Measurements from ENCODE around the gene DIAPH2.

DIAPH2 gene

DNA sequence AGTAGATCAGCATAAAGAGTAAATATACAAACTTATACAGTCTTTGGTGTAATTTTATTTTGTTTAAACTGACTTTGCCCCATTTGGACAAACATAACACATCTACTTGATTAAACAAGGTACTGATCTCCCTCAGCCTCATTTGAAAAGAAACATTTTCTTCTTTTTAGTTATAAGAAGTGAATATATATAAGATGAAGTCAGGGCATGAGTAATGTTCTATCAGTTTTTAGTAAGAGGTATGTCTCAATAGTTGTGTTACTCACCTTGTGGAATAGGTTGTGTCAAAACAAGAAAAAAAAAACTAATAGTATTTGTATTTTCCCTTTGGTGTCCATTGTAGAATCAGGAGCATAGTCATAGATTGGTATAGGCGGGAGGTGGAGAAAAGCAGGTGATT is 526.4 kb downstream of the DIAPH2 start (continued):
- TF ChIP-seq, protein P1, sequence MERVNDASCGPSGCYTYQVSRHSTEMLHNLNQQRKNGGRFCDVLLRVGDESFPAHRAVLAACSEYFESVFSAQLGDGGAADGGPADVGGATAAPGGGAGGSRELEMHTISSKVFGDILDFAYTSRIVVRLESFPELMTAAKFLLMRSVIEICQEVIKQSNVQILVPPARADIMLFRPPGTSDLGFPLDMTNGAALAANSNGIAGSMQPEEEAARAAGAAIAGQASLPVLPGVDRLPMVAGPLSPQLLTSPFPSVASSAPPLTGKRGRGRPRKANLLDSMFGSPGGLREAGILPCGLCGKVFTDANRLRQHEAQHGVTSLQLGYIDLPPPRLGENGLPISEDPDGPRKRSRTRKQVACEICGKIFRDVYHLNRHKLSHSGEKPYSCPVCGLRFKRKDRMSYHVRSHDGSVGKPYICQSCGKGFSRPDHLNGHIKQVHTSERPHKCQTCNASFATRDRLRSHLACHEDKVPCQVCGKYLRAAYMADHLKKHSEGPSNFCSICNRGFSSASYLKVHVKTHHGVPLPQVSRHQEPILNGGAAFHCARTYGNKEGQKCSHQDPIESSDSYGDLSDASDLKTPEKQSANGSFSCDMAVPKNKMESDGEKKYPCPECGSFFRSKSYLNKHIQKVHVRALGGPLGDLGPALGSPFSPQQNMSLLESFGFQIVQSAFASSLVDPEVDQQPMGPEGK (CRISPR knock-in tag; IDR thresholded peaks at IDR 0.05; ENCODE audit: borderline replicate concordance) = no peak
- TF ChIP-seq RARB (CRISPR knock-in tag; IDR thresholded peaks at IDR 0.05) = no peak

DNA sequence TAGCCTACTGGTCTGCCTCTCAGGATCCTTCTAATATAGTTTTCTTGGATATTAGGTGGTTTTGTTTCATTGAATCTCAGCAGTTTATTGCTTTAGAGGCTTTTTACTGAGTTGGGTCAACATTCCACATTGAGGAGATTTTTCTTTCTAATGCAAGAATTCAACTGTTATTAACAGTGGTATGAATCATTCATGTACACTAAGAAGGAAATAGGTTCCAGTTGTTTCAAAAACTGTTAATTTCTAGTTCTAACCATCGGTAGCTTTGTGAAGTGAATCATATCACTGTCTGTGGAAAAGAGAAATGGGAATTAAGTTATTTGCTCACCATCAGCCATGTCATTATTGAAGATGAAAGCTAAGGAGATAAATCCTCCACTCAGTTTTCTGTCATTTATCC is 530.5 kb downstream of the DIAPH2 start:
- TF ChIP-seq ISL1 (CRISPR knock-in tag; IDR thresholded peaks at IDR 0.05) (peak; percentile 21; the same call in 1 of the 2 replicates), ARNTL (CRISPR knock-in tag; IDR thresholded peaks at IDR 0.05; ENCODE audit: borderline replicate concordance, low read depth) (no peak)
- peak; percentile 65 for ATAC-seq

DNA sequence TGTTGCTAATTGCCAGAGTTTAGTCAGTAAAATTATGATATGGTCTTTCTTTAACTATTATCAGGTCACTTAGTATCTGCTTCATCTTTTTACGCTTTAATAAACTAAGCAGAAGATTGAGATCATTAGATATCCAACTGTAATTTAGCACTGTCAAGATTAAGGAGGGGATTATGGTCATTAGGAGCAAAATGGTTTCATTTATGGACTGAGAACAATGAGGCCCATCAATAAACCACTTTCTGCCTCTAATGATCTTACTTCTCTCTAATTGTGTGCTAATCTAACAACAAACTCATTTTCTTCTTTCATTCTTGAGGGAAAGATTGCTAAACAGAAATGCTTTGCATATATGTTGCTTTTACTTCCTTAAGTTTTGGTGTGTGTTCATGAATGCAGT is 539.5 kb downstream of the DIAPH2 start:
- ATAC-seq = no peak

More for the DNA sequence above, 539.5 kb downstream of the DIAPH2 start:
- TF ChIP-seq, protein P2, sequence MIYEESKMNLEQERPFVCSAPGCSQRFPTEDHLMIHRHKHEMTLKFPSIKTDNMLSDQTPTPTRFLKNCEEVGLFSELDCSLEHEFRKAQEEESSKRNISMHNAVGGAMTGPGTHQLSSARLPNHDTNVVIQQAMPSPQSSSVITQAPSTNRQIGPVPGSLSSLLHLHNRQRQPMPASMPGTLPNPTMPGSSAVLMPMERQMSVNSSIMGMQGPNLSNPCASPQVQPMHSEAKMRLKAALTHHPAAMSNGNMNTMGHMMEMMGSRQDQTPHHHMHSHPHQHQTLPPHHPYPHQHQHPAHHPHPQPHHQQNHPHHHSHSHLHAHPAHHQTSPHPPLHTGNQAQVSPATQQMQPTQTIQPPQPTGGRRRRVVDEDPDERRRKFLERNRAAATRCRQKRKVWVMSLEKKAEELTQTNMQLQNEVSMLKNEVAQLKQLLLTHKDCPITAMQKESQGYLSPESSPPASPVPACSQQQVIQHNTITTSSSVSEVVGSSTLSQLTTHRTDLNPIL (CRISPR knock-in tag; IDR thresholded peaks at IDR 0.05; ENCODE audit: low read depth) = no peak
- TF ChIP-seq ESRRG (CRISPR knock-in tag; IDR thresholded peaks at IDR 0.05) (no peak), ZC3H10 (CRISPR knock-in tag; IDR thresholded peaks at IDR 0.05) (no peak), BACH2 (CRISPR knock-in tag; IDR thresholded peaks at IDR 0.05; ENCODE audit: borderline replicate concordance) (no peak), OSR1 (CRISPR knock-in tag; IDR thresholded peaks at IDR 0.05) (no peak), ARNTL (CRISPR knock-in tag; IDR thresholded peaks at IDR 0.05; ENCODE audit: borderline replicate concordance, low read depth) (no peak), ZFP30 (CRISPR knock-in tag; IDR thresholded peaks at IDR 0.05) (no peak), TOX (CRISPR knock-in tag; IDR thresholded peaks at IDR 0.05; ENCODE audit: borderline replicate concordance) (no peak), ZFP3 (CRISPR knock-in tag; IDR thresholded peaks at IDR 0.05) (no peak), SNAI2 (CRISPR knock-in tag; IDR thresholded peaks at IDR 0.05) (no peak), CSDC2 (CRISPR knock-in tag; IDR thresholded peaks at IDR 0.05) (no peak), PPARA (CRISPR knock-in tag; IDR thresholded peaks at IDR 0.05; ENCODE audit: borderline replicate concordance) (no peak), GLIS3 (CRISPR knock-in tag; IDR thresholded peaks at IDR 0.05) (no peak), ZNF565 (CRISPR knock-in tag; conservative IDR thresholded peaks at IDR 0.05; ENCODE audit: low read depth) (no peak), RARB (CRISPR knock-in tag; IDR thresholded peaks at IDR 0.05) (no peak), TCF4 (CRISPR knock-in tag; IDR thresholded peaks at IDR 0.05; ENCODE audit: borderline replicate concordance) (no peak)
- TF ChIP-seq, protein P3, sequence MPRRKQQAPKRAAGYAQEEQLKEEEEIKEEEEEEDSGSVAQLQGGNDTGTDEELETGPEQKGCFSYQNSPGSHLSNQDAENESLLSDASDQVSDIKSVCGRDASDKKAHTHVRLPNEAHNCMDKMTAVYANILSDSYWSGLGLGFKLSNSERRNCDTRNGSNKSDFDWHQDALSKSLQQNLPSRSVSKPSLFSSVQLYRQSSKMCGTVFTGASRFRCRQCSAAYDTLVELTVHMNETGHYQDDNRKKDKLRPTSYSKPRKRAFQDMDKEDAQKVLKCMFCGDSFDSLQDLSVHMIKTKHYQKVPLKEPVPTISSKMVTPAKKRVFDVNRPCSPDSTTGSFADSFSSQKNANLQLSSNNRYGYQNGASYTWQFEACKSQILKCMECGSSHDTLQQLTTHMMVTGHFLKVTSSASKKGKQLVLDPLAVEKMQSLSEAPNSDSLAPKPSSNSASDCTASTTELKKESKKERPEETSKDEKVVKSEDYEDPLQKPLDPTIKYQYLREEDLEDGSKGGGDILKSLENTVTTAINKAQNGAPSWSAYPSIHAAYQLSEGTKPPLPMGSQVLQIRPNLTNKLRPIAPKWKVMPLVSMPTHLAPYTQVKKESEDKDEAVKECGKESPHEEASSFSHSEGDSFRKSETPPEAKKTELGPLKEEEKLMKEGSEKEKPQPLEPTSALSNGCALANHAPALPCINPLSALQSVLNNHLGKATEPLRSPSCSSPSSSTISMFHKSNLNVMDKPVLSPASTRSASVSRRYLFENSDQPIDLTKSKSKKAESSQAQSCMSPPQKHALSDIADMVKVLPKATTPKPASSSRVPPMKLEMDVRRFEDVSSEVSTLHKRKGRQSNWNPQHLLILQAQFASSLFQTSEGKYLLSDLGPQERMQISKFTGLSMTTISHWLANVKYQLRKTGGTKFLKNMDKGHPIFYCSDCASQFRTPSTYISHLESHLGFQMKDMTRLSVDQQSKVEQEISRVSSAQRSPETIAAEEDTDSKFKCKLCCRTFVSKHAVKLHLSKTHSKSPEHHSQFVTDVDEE (CRISPR knock-in tag; IDR thresholded peaks at IDR 0.05) = no peak
- TF ChIP-seq, protein P1 (CRISPR knock-in tag; IDR thresholded peaks at IDR 0.05; ENCODE audit: borderline replicate concordance) = no peak
- TF ChIP-seq, protein P4, sequence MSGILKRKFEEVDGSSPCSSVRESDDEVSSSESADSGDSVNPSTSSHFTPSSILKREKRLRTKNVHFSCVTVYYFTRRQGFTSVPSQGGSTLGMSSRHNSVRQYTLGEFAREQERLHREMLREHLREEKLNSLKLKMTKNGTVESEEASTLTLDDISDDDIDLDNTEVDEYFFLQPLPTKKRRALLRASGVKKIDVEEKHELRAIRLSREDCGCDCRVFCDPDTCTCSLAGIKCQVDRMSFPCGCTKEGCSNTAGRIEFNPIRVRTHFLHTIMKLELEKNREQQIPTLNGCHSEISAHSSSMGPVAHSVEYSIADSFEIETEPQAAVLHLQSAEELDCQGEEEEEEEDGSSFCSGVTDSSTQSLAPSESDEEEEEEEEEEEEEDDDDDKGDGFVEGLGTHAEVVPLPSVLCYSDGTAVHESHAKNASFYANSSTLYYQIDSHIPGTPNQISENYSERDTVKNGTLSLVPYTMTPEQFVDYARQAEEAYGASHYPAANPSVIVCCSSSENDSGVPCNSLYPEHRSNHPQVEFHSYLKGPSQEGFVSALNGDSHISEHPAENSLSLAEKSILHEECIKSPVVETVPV (CRISPR knock-in tag; IDR thresholded peaks at IDR 0.05) = no peak
- TF ChIP-seq, protein P5, sequence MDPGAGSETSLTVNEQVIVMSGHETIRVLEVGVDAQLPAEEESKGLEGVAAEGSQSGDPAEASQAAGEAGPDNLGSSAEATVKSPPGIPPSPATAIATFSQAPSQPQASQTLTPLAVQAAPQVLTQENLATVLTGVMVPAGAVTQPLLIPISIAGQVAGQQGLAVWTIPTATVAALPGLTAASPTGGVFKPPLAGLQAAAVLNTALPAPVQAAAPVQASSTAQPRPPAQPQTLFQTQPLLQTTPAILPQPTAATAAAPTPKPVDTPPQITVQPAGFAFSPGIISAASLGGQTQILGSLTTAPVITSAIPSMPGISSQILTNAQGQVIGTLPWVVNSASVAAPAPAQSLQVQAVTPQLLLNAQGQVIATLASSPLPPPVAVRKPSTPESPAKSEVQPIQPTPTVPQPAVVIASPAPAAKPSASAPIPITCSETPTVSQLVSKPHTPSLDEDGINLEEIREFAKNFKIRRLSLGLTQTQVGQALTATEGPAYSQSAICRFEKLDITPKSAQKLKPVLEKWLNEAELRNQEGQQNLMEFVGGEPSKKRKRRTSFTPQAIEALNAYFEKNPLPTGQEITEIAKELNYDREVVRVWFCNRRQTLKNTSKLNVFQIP (CRISPR knock-in tag; IDR thresholded peaks at IDR 0.05; ENCODE audit: borderline replicate concordance, low read depth) = no peak
